NCI-H2171 treated with DMSO at 0.1 percent for 48 hours (cell line): ENCODE measurements around the gene ECE1.

Source experiments
- DNase-seq: peaks from one replicate; lab custom pipeline; 2025; lab: John Stamatoyannopoulos, UW

The ECE1 gene

DNA sequence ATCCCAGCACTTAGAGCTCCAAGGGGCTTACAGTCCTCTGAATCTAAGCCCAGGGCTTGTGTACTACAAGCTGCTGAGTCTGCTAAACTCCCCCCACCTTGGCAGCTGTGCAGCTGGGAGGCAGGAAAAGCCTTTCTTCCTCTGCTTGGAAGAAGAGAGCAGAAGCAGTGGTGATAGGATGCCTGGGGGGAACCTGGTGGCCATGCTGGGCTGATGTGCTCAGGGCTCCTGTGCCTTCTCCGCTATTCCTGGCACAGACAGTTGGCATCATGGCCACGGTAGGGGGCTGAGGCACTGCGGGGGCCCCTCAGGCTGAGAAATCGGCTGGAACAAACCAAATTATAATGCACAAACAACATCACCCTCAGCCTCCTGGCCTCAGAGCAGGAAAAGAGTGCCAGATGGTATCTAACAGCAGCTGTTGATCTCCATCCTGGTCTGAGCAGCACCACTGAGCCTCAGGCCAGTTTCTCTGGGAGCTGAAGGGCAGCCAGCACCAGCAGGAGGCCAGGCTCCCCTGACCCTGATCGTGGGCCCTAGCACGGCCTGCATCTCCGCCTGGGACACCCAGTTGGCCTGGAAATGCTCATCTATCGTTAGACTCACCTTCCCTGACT lies 35.8 kb downstream of the ECE1 start:
- peak; percentile 89 for DNase-seq

DNA sequence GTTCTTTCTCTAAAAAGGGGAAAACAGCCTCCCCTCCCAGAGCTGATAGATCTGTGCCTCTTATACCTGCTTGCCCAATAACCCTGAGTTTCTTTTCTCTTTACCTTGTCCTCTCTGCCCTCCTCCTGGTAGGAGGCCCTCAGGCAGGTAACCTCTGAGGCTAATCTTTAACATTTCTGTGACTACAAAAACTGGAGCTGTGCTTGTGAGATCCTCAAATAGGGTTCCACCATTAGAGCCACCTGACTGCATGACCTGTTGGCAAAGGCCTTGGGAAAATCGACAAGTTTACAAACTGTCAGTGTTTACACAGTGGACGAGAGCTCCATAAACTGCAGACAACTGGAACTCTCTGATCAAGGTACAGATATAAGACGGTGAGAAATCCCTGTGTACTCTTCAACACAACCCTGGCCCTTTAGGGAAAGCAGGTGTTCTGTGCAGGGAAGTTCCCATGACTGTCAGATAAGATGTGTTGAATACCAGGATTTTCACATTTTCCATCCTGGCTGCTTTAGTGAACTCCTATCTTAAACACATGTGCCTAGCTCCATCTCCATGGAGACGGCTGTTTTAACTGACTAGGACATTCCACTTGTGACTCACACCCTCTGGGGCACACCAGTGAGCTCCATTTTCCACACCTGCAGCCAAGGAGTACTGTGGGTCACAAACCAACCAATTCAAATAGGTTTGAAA lies 38.3 kb downstream of the ECE1 start:
- DNase-seq, result no peak

DNA sequence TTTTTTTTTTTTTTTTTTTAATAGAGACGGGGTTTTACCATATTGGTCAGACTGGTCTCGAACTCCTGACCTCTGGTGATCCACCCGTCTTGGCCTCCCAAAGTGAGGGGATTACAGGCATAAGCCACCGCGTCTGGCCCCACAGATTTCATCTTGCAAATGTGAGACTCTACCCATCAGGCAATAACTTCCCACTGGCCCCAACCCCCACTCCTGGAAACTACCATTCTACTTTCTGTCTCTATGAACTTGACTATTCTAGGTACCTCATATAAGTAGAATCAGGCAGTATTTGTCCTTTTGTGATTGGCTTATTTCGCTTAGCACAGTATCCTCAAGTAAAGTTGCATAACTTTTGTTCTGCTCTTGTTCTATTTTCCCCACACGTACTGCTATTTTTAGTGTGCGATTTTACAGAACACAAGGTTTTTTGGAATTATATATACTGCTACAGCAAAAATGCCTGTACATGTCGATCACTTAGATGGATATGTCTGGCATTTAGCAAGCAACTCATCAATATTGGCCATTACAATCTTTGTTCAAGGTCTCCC lies 40.2 kb downstream of the ECE1 start:
- DNase-seq, result no peak

DNA sequence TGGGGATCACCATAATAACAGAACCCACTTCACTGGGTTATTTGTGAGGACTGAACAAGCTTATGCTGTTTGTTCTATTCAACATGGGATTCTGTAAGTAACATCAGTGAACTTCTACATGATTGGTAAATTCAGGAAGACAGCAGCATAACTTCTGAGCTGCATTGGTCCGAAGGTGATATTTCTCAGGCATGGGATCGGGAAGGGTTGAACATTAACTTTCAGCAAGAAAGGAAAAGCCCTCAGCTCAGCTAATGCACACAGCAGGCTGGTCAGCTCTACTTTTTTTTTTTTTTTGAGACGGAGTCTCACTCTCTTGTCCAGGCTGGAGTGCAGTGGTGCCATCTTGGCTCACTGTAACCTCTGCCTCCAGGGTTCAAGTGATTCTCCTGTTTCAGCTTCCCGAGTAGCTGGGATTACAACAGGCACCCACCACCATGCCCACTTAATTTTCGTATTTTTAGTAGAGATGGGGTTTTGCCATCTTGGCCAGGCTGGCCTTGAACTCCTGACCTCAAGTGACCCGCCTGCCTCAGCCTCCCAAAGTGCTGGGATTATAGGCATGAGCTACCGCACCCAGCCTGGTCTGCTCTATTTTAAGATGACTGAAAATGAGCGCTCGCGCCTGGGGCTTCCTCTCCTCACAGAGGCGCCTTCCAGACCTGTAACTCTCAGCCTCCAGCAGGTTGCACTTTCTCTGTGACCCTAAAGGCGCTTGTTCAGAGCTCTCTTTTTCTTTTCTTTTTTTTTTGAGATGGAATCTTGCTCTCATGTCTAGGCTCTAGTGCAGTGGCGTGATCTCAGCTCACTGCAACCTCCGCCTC lies 42.2 kb downstream of the ECE1 start:
- DNase-seq, result no peak

DNA sequence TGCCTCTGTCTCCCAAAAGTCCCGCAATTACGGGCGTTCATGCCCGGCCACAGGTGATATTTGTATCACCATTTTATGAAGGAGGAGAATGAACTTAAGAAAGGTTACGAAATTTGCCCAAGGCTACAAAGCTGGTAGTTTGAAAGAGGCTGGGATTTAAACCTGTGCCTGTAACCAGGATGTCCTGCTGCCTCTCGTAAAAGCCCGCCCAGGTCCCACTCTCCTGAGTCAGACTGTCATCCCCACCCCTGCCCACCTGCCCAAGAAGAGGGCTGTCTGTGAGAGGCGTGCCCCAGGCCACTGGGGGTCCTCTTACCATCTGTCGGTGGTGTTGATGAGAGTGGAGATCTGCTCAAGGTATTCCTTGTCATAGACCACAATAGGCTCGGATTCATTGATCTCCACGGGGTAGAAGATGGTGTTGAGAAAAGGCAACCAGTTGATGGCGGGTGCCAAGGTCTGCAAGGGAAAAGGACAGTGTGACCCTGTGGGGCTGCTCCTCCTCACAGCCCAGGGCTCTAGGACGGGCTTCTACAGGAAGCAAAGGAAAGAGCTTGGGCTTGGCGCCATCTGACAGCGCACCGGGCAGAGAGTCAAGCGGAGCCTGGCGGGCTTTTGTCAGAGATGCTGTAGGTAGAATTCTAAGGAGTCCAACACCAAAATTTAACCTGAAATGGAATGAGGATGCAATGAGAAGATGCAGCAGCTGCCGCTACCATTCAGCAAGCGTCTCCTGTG lies 43.2 kb downstream of the ECE1 start:
- no peak for DNase-seq

DNA sequence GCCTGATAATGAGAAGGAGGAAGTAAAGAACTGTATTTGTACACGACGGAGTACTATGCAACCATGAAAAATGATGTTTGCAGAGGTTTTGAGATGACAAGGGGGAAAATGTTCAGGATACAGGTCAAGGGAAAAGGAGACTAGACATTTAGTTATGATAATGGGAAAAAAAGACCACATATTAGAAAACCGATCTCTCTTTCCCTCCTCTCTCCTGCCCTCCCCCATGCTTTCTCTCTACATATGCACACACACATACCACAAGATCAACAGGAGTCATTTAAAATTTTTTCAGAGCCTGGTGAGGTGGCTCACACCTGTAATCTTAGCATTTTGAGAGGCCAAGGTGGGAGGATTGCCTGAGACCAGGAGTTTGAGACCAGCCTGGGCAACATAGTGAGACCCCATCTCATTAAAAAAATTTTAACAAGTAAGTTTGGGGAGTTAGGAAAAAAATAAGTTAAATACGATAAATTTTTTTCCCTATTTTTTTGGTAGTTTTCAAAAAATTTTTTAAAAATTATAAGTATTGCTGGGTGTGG lies 44.5 kb downstream of the ECE1 start:
- DNase-seq, result no peak

DNA sequence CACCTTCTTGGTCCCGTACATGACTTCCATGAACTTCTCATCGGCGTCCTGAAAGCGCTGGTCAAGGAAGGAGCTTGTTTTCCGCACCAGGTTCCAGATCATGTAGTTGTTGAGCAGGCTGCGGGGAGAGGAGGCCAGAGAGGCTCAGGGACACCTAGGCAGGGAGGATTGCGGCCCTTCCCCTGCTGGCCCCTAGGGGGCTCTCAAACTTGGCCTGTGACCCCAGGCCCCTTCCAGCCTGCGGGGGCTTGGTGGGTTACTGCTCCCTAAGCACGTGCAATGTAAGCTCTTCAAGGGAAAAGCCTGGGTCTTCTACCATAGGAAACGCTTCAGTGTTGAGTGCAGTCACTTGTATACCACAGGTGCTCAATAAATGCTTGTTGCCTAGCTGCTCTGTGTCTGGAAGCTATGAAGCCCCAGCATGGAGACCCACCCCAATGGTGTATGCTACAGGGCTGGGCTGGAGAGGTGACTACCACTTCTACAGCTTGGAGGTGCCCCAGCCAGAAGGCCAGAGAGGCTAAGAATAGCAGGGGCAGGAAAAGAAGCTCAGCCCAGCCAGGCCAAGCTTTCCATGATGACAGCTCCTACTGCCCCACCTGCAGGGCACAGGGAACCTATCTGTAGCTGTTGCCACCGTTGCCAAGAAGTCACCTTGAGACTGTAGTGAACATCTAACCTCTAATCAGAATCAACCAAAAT lies 45.1 kb downstream of the ECE1 start:
- DNase-seq, result no peak

DNA sequence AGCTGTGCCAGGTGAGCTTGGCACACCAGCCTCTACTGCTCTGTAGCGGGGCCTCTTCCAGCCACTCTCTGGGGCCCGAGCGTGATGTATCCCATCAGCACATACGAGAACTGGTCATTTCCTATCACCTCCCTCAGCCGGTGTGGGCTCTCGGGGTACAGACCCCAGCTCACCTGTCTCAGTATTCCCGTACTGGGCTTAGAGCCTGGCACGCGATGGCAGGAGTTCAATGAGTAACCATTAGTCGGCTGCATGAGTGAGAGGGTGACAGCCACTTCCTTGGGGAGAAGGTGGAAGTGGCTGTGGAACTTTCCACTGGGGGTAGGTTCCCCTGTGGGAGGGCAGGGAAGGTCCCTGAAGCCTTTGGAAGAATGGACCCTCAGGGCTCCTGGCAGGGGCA lies 46.1 kb downstream of the ECE1 start:
- DNase-seq, result no peak

DNA sequence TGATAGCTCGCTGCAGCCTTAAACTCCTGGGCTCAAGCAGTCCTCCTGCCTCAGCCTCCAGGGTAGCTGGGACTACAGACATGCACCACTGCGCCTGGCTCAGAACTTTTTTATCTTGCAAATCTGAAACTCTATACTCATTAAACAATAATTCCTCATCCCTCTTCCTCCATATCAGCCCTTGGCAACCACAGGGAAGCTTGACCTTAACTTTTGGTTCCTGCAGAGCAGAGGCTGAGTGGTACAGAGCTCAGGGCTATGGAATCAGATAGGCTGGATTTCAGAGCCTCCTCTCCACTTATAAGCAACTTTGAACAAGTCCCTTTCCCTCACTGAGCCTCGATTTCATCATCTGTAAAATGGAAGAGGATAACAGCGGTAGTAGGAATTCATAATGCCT lies 47.4 kb downstream of the ECE1 start:
- DNase-seq, result no peak

DNA sequence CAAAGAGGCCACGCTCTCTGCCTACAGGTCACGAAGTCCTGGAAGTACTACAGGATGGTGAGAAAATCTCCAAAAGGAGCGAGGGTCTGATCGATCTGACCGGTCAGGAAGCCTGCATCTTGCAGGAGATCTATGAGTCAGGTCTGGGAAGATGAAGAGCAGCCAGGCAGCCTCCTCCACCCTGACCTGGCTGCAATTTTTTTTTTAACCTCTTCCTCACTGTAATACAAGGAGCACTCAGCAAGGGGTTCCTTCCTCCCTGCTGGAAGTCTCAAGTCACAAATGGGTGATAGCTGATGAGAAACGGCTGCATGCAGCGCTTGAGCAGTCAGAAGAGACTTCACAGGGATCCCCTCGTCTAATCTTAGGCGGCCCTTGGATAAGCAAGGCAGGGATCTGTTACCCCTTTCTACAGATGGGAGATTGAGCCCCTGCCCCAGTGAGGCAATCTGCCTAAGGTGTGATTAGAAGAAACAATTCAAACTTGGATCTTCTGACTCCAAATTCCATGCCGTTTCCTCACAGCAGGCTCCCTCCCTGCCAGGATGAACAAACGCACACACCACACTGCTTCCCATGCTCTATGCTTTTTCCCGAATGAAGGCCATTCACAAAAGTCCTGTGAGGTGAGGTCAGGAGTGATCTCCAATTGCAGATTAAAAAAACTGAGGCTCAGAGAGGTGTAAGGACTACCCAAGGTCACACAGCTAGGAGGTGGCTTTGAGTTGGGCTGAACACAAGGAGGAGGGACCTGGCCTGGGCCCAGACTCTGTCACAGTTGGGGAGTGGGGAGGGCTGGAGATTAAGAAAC lies 48.3 kb downstream of the ECE1 start:
- no peak for DNase-seq

DNA sequence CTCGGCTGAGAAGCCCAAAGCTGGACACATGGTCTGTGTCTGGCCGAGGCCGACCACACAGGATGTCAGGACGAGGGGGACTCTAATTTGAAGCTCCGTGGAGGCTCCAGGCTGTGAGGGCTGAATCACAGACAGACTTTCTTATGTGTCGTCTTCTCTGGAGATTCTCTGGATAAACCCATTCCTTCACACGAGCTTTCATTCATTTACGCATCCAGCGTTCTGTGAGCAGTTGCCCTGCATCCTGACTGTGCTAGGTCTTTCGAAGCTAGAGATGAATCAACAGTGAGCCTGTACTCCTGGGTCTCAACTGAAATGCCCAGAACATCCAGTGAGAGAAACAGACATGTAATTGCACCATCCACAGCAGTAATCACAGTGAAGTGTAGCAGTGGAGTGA lies 49.6 kb downstream of the ECE1 start:
- no peak for DNase-seq

DNA sequence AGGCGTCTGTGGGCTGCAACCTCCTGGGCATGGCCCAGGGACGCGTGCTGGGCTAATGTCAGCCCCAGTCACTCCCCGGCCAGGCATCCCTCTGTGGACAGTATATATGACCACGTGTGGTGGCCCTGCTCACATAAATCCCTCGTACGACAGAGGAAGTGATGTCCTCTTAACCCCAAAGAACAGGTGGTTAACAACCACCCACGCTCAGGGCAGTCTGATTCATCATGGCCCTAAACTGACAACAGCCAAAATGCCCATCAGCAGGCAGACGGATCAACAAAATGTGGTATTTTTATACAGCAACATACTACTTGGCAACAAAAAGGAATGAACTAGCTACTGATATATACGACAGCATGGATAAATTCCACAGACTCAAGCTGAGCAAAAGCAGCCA lies 51.0 kb downstream of the ECE1 start:
- DNase-seq, result no peak

DNA sequence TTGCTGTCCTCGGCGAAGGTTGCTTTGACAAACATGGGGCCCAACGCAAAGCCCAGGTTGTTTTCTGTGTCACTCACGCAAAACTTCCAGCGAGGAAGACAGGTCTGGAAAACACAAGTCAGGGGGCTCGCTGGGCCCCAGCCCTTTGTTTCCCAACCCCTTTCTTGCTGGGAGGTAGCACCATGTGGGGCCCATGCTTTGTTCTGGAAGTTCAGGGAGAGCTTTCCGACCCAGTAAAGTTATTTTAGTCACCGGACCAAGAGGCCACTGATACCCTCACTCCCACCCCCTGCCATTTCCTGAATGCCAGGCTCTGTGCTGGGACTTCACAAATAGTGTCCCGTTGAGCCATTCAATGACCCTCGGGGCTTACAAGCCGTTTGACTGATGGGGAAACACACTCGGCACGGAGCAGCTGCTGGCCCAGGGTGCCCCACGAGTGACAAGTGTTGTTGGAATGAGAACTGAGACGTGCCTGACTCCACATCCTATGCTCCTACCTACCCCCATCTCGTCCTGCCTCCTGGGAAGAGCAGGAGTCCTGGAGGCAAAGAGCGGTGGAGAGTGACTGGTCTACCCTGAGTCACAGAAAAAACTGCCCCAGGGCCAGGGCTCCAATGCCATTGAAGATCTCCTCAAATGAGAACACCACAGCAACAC lies 52.0 kb downstream of the ECE1 start:
- DNase-seq, result no peak

DNA sequence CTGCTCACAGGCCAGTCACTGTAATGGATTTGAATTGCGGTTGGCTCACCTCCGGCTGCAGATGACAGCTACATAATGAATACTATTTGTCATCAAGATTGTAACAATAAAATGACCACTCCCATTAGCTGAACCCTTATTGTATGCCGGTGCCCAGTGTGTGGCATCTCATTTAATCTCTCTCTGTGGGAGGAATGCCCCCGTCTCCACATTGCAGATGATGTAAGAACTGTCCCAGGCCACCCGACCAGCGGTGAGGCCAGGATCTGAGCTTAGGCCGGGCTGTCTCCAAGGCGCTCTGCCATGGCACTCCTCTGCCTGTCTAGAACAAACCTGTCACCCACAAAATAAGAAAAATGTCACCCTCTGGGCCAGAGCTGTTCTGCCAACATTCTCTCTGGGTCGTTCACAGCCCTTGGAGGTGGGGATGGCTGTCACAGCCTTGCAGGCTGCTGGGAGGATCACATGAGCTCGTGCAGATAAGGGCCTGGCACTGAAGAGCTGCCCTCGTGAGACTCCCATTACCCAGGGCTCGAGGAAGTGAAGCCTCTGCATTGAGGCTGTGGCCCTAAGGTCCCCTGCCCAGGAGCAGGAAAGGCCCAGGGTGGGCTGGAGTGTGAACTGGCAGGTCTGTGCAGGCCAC lies 52.7 kb downstream of the ECE1 start:
- no peak for DNase-seq

DNA sequence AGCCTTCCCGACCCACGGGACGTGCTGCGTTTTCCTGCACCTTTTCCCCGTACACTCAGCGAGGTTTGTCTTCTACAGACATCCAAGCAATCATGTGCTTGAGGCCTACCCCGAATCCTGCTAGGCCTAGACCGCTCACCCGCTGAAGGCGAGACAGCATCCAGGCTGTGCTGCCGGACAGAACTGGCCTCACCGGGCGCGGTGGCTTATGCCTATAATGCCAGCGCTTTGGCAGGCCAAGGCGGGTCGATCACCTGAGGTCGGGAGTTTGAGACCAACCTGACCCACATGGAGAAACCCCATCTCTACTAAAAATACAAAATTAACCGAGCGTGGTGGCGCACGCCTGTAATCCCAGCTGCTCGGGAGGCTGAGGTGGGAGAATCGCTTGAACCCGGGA lies 54.1 kb downstream of the ECE1 start:
- no peak for DNase-seq

DNA sequence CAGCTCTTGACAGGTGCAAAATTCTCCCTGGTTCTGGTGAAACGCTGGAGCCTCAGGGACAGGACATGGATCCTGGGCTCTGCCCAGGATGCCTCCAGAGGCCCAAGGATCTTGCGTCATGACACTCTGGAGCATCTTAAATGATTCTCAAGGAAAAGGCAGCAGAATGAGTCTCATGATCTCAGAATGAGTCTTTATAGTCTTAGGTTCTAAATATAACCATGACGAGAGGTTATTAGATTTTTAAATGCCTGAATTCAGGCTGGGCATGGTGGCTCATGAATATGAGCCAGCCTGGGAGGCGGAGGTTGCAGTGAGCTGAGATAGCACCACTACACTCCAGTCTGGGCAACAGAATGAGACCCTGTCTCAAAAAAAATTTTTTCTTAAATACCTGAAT lies 55.5 kb downstream of the ECE1 start:
- DNase-seq, result no peak

DNA sequence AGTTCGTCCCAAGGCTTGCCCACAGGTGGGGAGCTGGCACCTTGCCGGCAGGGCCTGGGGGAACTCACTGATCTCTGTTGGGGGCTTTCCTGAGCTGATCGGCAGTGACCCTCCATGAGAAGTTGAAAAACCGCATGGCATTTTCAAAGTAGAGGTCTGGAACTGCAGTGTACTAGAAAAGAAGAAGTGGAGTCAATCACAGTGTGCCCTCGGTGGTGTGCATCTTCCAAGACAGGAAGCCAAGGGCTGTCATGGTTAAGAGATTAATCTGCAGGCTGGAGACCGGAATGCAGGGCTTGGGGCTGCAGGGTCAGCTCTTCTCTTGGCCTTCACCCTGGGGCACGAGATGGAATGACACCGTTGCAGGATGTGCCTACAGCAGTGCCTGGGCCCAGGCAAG lies 56.8 kb downstream of the ECE1 start:
- no peak for DNase-seq

DNA sequence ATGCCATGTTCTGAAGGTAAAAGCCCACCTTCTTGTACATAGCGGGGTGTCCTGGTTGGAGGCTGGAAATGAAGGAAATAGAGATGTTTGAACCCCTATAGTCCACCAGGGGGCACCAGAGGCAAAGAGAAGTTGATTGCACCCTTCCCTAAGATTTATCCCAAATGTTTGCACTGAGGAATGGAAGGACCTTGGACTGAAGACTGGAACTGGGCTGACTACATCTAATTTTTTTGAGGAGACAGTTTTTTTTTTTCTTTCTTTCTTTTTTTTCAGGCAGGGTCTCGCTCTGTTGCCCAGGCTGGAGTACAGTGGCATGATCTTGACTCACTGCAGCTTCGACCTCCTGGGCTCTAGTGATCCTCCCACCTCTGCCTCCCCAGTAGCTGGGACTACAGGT lies 58.2 kb downstream of the ECE1 start:
- peak; percentile 75 for DNase-seq

DNA sequence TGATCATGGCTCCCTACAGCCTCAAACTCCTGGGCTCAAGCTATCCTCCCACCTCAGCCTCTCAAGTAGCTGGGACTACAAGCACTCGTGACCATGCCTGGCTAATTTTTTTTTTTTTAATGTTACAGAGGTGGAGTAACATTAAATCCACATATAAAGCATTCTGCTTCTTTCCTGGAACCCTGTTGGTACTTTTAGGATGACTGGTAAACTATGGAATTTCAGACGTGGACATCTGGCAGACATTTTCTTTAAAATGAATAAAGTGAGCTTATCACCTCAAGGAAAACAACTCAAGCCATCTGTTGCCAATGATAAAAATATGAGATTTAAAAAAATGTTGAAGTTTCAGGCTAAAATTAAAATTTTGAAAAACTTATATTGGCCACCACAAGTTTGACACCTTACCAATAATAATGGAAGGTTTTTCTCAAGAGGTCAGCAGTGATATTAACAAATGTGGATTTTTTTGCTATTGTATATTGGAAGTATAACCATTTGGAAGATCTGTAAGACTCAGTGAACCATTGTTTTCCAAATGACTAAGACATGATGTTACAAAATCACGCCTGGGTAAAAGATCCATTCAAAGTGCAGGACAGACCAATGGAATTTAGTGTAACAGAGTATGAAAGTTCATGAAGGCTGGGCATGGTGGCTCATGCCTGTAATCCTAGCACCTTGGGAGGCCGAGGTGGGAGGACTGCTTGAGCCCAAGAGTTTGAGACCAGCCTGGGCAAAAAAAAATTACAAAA lies 60.8 kb downstream of the ECE1 start:
- DNase-seq, result peak; percentile 17
